Measurements from ENCODE around the gene LMAN2.
A peak's percentile ranks its signal among the peaks of the same experiment; 100 is the strongest.
"Not testable (repeated sequence)": the region's sequence is repeated elsewhere in the genome, so short reads cannot be mapped to it uniquely, and the experiment has no call there.

LMAN2 gene

DNA sequence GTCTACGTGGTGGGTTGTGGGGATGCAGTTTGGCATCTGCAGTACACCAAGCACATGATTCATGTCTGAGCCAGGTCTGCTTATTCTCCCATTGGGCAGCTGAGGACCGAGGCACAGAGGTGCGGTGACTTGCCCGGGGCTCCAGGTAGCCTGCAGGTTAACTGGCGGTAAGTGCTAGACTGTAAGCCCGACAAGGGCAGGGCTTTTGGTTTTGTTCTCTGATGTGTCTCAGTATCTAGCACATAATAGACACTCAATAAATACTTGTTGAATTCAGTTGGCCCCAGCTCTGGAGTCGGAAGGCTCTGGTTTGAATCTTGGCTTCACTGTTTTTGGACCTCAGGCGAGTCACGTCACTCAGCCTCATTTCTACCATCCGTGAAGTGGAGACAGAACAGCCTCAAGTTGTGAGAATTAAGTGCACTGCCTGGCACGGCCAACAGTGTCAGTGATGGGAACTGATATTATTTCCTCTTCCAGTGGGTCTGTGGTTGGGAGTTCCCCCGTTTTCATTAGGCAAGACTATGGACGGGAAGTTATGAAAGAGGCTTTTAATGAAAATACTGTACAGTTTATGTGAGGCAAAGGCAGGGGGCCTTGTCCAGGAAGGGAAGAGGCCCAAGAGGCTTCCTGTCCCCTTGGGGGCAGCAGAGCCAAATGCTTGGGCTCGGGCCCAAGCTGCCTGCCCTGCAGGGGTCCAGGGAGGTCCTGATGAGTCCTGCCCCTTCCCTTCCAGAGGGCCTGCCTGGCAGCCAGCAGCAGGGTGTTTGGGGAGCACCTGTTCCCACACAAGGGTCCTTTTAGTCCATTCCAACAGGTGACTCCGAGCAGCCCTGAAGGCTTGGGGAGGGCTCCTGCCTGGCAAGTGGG, 44.6 kb downstream of the LMAN2 start:
- no peak for DNase-seq (ENCODE audit: low spot score)

DNA sequence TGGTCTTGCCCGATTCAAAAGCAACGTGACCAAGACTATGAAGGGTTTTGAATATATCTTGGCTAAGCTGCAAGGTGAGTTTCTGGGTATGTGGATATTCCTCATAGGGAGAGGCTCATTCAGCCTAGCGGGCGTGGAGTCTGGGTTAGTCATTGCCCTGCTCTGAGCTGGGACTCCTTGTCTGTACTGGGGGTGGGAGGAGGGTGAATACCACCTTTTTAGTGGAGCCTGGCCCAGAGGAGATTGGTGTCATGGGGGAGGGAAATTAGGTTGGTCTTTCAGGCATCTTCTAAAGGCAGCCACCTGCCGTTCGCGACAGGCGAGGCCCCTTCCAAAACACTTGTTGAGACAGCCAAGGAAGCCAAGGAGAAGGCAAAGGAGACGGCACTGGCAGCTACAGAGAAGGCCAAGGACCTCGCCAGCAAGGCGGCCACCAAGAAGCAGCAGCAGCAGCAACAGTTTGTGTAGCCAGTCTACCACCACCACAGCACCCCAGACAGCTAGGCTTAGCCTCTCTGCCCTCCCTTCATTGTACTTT, 45.3 kb downstream of the LMAN2 start:
- not testable (repeated sequence) for DNase-seq (ENCODE audit: low spot score)

DNA sequence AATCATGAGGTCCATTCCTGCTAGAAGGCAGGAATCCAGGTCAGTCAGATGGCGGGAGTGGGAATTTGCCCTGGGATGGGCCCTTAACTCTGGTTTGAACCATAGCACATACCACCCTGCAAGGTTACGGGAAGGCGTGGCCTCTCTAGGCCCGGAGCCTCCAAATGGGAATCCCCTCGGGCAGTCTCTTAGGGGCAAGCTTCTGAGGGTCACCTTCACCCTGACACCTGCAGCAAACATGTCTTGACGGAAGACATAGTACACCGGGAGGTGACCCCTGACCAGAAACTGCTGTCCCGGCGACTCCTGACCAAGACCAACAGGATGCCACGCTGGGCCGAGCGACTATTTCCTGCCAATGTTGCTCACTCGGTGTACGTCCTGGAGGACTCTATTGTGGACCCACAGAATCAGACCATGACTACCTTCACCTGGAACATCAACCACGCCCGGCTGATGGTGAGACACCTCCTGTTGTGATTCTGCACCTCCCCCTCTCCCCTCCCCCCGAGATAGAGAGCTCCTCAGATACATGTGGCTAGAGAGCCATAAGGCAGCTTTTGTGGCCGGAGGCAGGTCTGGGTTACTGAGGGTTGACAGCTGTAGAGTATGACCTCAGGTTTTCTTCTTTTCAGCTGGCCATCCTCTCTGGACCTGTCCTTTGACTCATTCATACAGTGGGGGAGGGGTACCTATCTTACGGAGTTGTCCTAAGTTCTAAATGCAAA, 46.9 kb downstream of the LMAN2 start:
- no peak for DNase-seq (ENCODE audit: low spot score)

DNA sequence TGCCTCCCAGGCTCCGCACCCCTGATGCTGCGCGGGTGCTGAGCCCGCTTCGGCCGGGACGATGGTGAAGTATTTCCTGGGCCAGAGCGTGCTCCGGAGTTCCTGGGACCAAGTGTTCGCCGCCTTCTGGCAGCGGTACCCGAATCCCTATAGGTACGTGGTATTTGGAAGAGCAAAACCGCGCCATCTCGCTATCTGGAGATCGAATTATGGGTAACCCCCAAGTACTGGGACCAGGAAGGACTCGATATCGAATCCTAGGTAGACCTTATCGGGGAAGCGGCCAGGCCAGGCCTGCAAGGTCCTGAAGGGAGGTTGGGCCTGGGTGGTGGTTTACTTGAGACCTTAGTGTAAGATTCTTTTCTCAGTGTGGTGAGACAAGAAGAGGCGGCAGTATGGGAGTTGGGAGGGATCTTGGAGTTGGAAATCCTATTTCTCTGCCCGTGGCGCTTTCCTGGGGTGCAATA, 47.5 kb downstream of the LMAN2 start:
- DNase-seq (ENCODE audit: low spot score): no peak

DNA sequence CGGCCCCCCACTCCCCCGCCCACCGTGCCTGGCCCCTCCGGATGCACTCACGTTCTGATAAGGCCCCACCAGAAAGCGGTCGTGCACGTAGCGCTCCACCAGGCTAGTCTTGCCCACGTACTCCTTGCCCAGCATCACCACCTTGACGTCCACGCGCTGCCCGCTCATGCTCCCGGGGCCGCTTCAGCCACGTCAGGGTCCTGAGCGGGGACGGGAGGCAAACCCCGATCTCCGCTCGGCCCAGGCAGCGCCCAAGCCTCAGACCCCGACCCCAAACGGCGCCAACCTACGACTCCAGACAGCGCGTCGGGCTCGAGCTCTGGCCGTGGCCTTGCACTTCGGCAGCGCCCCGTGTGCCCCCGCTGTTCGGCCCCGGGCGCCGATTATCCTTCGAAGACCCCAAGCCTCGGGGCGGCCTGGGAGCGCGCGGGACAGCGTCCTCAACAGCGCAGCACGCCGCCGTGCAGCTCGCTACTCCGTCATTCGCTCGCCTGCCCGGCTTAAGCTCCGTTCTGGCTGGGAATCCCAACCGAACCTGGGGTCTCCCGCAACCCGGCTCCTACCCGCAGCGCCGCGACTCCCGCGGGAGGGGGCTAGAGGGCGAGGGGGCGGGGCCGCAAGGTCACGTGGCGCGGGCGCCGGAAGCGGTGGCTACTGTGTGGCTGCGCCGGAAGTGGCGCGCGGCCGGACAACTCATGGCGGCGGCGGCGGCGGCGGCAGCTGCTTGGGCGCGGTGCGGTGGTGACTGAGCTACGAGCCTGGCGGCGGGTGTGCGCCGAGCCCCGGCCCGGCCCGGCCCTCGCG, 48.1 kb downstream of the LMAN2 start, which contains the start of the genes PRELID1 and RAB24:
Gene PRELID1, plus strand, starts transcription at position 679 of the 804 bp plus-strand sequence. CDS start 187 bp downstream, outside the sequence.
Gene RAB24, minus strand, starts transcription at position 599 of the 804 bp plus-strand sequence. Its CDS starts 431 bp downstream, at position 168.
- DNase-seq (ENCODE audit: low spot score): peak; percentile 63

DNA sequence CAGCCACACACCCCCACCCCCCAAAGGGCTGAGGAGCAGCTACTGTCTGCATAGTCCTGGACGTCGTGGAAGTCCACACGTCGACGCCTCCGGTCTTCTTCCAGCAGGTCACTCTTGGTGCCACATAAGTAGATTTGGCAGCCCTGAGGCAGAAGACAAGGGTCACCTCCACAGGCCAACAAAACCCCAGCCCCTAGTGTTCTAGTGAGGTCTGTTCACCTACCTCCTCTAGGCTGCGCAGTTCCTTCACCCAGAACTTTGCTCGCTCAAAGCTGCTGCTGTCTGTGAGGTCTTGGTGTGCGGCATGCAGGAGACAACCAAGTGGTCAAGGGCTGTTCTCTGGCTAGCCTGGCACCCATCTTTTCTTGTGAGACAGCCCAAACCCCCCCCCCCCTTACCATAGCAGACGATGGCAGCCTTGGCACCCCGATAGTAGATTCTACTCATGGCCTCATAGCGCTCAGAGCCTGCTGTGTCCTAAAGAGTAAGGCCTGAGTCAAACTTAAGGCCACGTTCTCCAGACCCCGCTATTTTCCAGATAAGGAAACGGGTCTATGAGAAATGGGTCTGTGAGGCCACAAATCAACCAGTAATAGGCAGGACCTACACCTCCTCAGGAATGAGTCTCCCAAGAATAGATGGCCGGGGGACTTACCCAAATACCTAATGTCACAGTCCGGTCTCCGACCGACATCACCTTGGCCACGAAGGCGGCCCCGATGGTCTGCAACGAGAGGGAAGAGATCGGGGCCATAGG, 48.9 kb downstream of the LMAN2 start:
- no peak for DNase-seq (ENCODE audit: low spot score)

DNA sequence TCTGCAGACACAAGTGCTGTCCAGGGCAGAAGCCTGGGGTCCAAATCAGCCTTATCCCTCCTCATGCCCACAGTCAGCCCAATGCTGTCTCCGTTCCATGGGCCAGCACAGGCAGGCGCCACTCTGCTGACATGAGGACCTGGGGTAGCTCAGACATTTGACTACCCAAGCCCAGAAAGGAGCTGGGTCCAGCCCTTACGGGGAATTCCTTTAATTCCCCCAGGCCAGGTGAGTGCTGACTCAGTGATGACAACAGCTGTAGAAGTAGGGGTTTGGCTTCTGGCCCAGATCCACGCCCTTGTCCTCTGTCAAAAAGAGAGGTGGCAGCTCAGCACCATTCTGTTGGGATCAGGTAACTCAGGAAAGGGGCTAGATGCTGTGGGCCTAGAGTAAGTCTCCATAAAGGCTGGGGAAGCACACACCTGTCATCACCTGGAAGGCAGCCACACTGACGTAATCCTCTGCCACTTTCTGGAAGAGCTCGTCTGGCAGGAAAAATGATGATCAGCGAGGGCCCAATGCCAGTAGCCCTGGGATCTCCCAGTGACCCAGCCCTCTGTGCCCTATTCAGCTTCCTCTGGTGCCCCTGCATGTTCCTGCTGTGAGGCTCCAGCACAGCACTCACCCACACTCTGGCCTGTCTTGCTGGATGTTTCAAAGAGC, 49.8 kb downstream of the LMAN2 start:
- no peak for DNase-seq (ENCODE audit: low spot score)

DNA sequence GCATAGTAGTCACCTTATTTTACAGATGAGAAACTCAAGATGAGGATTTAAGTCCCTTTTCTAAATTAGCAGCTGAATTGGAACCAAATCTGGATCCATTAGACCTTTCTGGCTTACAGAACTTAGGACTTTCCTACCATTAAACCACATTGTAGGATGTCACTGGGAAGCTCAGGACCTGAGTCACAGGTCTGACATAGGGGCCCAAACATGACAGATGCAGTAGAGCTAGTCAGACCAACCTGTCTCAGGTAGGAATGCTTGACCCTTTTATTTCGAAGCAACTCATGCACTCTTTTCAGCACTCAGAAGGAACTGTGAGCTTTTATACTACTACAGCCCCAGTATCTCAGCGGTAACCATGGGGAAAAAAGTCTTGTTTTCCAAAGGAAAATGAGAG, 50.5 kb downstream of the LMAN2 start:
- DNase-seq (ENCODE audit: low spot score): no peak

DNA sequence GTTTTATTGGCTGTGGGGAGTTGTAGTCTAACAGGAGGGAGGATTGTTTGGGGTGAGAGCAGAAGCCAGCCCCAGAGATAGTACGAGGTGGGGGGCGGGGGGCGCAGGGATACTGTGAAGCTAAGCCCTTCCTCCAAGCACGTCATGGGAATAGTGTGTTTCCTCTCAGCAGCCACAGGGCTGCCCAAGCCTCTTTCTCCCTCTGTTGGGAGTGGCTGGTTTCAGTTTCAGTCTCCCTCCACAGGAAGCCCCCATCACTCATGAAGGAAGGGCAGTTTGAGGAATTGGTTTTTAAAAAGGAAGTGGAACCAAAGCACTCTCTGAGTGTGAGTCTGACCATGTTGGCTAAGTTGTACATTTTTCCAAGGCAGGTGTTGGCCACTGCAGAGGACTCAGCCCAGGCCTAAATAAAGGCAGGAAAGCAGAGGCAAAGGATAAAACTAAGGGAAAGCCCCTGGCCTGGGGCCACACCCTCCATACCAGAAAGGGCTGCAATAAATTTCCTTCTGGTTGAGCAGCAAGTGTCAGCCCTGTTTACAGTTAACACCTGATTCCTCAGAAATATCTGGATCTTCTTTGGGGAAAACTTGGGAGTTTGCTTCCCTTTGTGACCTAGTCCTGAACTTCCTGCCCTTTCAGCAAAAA, 51.1 kb downstream of the LMAN2 start:
- no peak for DNase-seq (ENCODE audit: low spot score)

DNA sequence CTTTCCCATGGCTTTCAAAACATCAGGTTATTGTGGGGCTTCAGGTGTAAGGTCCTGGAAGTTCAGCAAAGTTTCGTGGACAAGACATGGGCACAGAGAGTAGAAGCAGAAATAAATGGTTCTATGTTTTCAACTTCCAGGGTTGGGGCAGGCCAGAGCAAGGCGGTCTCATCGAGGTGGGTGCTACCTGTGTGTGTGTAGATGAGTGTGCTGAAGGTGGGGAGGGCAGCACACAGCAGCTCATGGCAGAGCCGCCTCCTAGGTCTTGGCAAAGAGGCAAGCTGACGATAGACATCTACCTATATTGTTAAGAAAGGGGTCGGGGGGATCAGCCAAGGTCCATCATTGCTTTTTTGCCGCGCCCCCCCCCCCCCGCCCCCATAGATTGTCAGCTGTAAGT, 51.8 kb downstream of the LMAN2 start:
- no peak for DNase-seq (ENCODE audit: low spot score)

DNA sequence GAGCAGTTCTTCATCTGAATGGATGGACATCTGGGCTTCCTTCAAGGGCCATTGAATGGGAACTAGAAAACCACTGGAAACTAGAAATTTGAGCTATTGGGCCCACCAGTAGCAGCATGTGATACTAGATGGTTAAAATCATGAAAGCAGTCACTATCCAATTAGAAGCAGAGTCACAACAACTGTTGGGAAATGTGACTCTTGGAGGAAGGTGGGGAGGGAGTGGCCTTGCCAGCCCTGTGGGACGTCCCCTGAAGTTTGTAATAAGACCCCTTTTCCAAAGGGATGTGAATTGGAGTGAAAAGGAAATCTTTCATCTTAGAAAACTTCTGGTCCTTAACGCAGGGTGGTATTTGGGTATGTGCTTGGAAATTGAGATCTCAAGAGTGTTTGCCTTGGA, 53.5 kb downstream of the LMAN2 start:
- no peak for DNase-seq (ENCODE audit: low spot score)

DNA sequence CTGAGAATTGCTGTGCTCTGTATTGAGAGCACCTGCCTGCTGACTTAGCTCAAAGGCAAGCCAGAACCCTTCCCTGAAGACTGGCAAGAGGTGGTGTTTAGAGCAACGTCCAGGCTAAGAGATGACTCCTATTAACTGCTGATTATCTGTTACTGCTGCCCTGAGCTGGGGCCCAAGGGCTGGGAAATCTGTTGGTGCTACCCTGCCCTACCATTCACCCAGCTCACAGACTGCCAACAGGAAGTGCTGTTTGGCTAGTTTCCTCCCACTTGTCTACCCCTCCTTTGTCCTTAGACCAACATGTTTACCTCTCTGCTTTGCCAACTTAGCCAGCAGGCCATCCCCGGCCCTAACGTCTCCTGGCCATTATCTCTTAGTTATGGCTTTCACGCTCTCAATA, 54.9 kb downstream of the LMAN2 start:
- DNase-seq (ENCODE audit: low spot score): no peak

DNA sequence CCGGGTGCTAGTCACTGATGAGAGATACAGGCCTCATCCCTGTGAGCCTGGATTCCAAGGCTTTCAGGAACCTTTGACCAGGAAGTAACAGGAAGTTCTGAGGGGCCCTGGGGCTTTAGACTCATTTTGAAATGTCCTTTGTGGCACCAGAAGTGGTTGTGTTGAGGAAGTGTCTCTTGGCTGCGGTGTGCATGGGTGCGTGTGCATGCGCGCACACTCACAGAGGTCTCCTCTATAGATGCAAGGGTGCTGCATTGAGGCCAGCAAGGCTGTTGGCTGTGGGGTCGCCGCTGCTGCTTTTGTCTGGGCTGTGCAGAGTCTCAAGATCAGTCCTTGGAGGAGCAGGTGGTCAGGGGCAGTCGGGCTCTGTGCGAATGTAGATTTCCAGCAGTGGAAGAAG, 55.5 kb downstream of the LMAN2 start:
- no peak for DNase-seq (ENCODE audit: low spot score)

DNA sequence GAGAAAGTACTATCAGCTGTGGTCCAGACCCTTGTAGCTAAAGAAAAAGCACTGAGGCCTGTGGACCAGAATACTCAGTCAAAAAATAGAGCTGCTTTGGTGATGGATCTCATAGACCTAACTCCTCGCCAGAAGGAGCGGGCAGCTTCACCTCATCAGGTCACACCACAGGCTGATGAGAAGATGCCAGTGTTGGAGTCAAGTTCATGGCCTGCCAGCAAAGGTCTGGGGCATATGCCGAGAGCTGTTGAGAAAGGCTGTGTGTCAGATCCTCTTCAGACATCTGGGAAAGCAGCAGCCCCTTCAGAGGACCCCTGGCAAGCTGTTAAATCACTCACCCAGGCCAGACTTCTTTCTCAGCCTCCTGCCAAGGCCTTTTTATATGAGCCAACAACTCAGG, 56.8 kb downstream of the LMAN2 start:
- DNase-seq (ENCODE audit: low spot score): no peak

DNA sequence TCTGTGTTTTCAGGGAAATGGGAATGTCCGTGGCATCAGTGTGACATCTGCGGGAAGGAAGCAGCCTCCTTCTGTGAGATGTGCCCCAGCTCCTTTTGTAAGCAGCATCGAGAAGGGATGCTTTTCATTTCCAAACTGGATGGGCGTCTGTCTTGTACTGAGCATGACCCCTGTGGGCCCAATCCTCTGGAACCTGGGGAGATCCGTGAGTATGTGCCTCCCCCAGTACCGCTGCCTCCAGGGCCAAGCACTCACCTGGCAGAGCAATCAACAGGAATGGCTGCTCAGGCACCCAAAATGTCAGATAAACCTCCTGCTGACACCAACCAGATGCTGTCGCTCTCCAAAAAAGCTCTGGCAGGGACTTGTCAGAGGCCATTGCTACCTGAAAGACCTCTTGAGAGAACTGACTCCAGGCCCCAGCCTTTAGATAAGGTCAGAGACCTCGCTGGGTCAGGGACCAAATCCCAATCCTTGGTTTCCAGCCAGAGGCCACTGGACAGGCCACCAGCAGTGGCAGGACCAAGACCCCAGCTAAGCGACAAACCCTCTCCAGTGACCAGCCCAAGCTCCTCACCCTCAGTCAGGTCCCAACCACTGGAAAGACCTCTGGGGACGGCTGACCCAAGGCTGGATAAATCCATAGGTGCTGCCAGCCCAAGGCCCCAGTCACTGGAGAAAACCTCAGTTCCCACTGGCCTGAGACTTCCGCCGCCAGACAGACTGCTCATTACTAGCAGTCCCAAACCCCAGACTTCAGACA, 57.5 kb downstream of the LMAN2 start:
- no peak for DNase-seq (ENCODE audit: low spot score)

DNA sequence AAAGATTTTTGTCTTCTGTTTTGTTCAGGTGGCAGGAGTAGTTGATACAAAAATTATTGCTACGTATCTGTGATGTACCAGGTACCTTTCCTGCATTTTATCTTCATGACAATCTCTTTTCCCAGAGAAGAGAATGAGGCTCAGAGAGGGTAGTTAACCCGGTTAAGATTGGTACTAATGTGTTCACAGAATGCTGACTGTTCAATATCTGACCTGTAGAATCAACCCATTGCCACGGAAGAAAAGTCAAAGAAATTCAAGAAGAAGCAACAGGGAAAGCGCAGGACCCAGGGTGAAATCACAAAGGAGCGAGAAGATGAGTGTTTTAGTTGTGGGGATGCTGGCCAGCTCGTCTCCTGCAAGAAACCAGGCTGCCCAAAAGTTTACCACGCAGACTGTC, 59.7 kb downstream of the LMAN2 start:
- DNase-seq (ENCODE audit: low spot score): no peak

DNA sequence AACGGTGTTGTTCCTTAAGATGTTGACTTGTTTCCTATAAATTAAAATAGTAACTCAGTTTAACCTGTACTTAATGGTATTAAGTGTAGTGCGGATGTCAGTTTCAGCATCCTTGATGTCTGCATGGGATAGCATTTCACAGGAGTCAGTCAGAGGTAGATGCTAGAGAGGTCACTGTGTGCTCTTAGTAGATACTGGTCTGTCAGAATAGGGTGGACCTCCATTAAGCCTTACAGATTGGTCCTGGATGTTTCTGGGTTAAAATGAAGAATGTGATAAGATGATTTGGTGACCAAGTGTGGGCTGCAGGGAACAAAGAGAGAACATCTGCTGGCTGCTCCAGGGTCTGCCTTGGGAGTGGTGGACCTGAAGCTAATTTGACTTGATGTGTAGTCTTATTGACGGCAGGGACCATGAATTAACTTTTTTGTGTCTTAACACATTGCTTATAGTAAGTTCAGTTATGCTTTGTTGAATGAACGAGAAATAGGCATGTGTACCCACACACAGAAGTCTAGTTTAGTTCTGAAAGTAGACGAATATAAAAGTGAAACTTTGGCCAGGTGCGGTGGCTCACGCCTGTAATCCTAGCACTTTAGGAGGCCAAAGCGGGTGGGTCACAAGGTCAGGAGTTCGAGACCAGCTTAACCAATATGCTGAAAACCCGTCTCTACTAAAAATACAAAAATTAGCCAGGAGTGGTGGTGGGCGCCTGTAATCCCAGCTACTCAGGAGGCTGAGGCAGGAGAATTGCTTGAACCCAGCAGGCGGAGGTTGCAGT, 60.5 kb downstream of the LMAN2 start:
- DNase-seq (ENCODE audit: low spot score): no peak

DNA sequence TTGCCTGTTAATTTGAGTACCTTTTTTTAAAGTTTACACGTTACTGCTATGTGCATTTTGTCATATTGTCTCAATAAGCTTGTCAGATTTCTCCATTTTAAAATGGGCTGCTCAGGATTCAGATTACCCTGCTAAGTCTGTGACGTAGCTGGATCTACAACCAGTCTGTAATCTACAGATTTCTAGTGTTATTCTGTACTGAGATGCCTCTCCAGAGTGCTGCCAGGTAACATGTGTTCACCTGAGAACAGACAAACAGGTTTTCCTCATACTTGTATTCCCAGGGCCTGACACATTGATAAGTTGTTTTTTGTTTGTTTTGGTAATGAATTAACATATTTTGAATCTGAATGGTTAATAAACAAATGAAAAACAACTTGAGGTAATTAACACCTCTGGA, 63.3 kb downstream of the LMAN2 start:
- no peak for DNase-seq (ENCODE audit: low spot score)

All from COLO829 (cell line).